ENCODE data around the gene BTBD9. TPM values are rescaled to one million over a fixed set of nuclear protein-coding genes. Genes with fewer than 3 reads are reported as not detected.

BTBD9 gene
- total RNA-seq, 1 donor from 2014 or later = 17.2 TPM

DNA sequence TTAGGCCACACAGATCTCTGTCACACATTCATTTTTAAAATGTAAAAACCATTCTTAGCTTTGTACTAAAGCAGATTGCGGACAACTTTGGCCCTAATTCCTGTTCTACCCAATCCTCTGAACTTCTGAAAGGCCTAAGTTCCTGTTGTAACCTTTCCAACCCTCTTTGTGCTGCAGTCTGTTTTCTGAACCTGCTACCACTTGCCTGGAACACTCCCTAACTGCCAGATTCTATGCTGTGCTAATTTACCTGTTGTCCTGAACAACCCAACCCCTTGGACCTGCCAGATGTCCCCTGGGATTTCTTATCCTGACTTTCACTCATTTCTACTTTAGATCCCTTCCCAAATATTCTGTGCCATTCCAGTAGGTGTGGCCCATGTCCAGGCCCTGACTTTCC, 421.5 kb downstream of the BTBD9 start:
- H3K9me3 ChIP-seq (ENCODE audit: control insufficient read depth in 3 of 3, low read length in 3 of 3) = no peaks in the 10 kb centered on the region
- H3K4me1 ChIP-seq (ENCODE audit: control insufficient read depth in 3 of 3, insufficient read depth in 3 of 3, low read length in 3 of 3) = peaks cover 0 to 5% (median 3%) of the 10 kb centered on the region in 3 donors
- H3K27me3 ChIP-seq (ENCODE audit: control insufficient read depth in 3 of 3, insufficient read depth in 3 of 3, low read length in 3 of 3) = no peaks in the 10 kb centered on the region
- no peak overlapping the region for H3K27ac ChIP-seq (ENCODE audit: low read depth, low read length)
- no peak overlapping the region for H3K4me3 ChIP-seq (ENCODE audit: low read length in 3 of 3)
- H3K36me3 ChIP-seq (ENCODE audit: control insufficient read depth in 3 of 3, insufficient read depth in 3 of 3, low read length in 3 of 3) = no peaks in the 10 kb centered on the region
- no peak overlapping the region for H3K9ac ChIP-seq (ENCODE audit: low read depth in 1 of 3, low read length in 3 of 3)

DNA sequence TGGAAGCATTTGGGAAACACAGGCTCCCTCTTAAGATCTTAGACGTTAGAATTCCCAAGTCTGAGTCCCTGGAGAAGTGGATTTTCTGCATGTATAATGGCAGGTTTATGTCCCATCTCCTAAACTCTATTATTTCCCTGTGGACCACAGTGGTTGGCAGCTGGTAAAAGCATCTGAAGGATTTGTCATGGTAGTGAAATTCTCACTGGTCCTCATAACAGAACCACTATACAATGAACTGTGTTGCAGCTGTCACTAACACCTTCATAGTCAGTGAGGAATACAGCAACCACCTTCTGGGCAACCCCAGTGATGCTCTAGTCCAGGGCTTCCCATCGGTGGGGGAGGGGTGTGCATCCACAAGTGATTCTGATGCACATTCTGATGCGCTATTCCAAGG, 423.3 kb downstream of the BTBD9 start:
- H3K9ac ChIP-seq (ENCODE audit: low read depth in 1 of 3, low read length in 3 of 3) = no peak overlapping the region
- no peak overlapping the region for H3K27ac ChIP-seq (ENCODE audit: low read depth, low read length)
- H3K9me3 ChIP-seq (ENCODE audit: control insufficient read depth in 3 of 3, low read length in 3 of 3) = no peaks in the 10 kb centered on the region
- no peaks in the 10 kb centered on the region for H3K27me3 ChIP-seq (ENCODE audit: control insufficient read depth in 3 of 3, insufficient read depth in 3 of 3, low read length in 3 of 3)
- no peaks in the 10 kb centered on the region for H3K36me3 ChIP-seq (ENCODE audit: control insufficient read depth in 3 of 3, insufficient read depth in 3 of 3, low read length in 3 of 3)
- peaks cover 16 to 19% (median 17%) of the 10 kb centered on the region in 3 donors for H3K4me1 ChIP-seq (ENCODE audit: control insufficient read depth in 3 of 3, insufficient read depth in 3 of 3, low read length in 3 of 3)
- no peak overlapping the region for H3K4me3 ChIP-seq (ENCODE audit: low read length in 3 of 3)

DNA sequence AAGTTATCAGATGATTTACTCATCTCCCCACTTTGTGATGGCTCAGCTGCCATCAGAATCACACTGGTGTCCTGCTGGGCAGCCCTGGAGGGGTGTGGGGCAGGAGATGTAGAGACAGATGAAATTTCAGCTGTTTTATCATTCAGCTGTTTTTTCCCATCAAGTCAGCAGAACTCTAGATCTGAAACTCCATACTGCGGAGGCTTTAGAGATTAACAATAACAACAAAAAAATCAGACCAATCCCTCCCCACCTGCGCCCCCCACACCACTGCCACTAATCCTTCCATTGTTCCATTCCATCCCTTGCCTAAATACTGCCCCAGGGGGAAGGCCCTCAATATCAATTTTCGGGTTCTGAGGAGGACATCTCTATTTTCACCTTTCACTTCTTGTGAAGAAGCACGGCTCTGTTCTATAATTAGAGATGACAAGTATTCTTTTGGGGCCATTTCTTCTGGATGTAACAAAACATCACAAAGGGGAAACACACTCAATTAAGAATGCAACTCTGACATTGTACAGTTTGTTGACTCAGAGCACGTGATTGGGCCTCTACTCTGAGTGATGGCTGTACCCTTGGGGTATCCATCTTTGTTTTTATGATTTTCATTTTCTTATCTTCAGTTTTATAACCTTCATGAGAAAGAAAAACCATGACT, 423.9 kb downstream of the BTBD9 start:
- H3K9me3 ChIP-seq (ENCODE audit: control insufficient read depth in 3 of 3, low read length in 3 of 3) = no peaks in the 10 kb centered on the region
- H3K9ac ChIP-seq (ENCODE audit: low read depth in 1 of 3, low read length in 3 of 3) = no peak overlapping the region
- H3K27ac ChIP-seq (ENCODE audit: low read depth, low read length) = no peak overlapping the region

DNA sequence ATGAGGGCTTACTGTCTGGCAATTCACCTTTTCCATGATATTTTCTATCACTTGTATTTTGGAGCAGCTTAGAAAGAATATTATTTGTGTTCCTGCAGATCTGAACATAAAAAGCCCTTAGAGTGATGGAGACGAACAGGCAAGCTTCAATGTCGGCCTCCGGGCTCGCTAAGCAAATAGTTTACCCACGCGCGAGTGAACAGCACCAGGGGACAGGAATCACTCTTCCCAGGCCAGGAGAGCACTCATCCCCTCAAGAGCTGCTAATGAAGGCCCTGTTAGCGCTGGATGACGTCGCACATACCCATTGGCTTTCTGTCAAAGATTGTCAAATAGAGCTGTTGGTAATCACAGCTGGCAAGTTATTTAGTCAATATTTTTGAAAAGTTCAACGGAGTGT, 424.5 kb downstream of the BTBD9 start:
- Histone ChIP-seq H3K27me3 (ENCODE audit: control insufficient read depth in 3 of 3, insufficient read depth in 3 of 3, low read length in 3 of 3) (no peaks in the 10 kb centered on the region), H3K27ac (ENCODE audit: low read depth, low read length) (no peak overlapping the region), H3K4me3 (ENCODE audit: low read length in 3 of 3) (no peak overlapping the region), H3K36me3 (ENCODE audit: control insufficient read depth in 3 of 3, insufficient read depth in 3 of 3, low read length in 3 of 3) (no peaks in the 10 kb centered on the region), H3K9me3 (ENCODE audit: control insufficient read depth in 3 of 3, low read length in 3 of 3) (no peaks in the 10 kb centered on the region), H3K4me1 (ENCODE audit: control insufficient read depth in 3 of 3, insufficient read depth in 3 of 3, low read length in 3 of 3) (peaks cover 16 to 19% (median 17%) of the 10 kb centered on the region in 3 donors), H3K9ac (ENCODE audit: low read depth in 1 of 3, low read length in 3 of 3) (no peak overlapping the region)

More for the DNA sequence above, 423.9 kb downstream of the BTBD9 start:
- Histone ChIP-seq H3K4me3 (ENCODE audit: low read length in 3 of 3) (no peak overlapping the region), H3K36me3 (ENCODE audit: control insufficient read depth in 3 of 3, insufficient read depth in 3 of 3, low read length in 3 of 3) (no peaks in the 10 kb centered on the region), H3K4me1 (ENCODE audit: control insufficient read depth in 3 of 3, insufficient read depth in 3 of 3, low read length in 3 of 3) (peaks cover 16 to 19% (median 17%) of the 10 kb centered on the region in 3 donors), H3K27me3 (ENCODE audit: control insufficient read depth in 3 of 3, insufficient read depth in 3 of 3, low read length in 3 of 3) (no peaks in the 10 kb centered on the region)

DNA sequence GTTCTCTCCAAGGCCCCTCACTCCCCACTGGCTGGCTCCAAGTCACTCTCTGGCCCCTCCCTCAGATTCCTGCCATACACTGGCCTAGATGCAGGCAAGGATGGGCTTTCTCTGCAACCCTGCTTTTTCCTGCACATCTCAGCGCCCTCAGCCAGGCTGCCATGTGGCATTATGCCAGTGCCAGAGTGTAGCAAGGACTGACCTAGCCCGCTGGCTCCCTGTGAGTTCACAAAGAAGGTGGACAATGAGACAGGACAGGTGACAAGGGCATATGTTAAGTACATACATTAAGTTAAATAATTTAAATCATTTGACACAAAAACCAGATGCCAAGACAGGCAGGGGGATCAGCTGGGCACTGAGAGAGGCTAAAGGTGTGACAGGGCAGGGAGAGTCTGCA, 425.6 kb downstream of the BTBD9 start:
- Histone ChIP-seq H3K27ac (ENCODE audit: low read depth, low read length) (no peak overlapping the region), H3K27me3 (ENCODE audit: control insufficient read depth in 3 of 3, insufficient read depth in 3 of 3, low read length in 3 of 3) (no peaks in the 10 kb centered on the region)

DNA sequence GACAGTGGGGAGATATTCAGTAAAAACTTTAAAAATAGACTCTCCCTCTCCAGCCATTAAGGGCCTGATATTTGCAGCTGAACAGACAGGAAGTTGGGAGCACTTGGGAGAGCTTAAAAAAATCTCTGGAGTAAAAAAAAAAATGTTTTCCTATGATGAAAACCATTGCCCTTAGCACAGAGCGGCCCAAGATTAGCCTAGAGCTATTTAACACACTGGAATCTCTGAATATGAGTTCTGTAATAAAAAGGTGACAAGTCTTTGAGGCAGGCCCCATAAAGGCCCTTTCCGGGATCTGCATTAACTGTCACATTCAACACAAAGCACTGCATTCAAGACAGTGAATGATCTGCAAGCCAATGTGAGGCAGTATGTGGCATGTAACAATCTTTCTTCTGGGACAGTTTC, 426.5 kb downstream of the BTBD9 start:
- H3K27ac ChIP-seq (ENCODE audit: low read depth, low read length) = no peak overlapping the region
- H3K36me3 ChIP-seq (ENCODE audit: control insufficient read depth in 3 of 3, insufficient read depth in 3 of 3, low read length in 3 of 3) = no peaks in the 10 kb centered on the region
- H3K4me3 ChIP-seq (ENCODE audit: low read length in 3 of 3) = no peak overlapping the region
- H3K4me1 ChIP-seq (ENCODE audit: control insufficient read depth in 3 of 3, insufficient read depth in 3 of 3, low read length in 3 of 3) = peaks cover 16 to 23% (median 17%) of the 10 kb centered on the region in 3 donors
- H3K9ac ChIP-seq (ENCODE audit: low read depth in 1 of 3, low read length in 3 of 3) = no peak overlapping the region
- H3K27me3 ChIP-seq (ENCODE audit: control insufficient read depth in 3 of 3, insufficient read depth in 3 of 3, low read length in 3 of 3) = no peaks in the 10 kb centered on the region
- H3K9me3 ChIP-seq (ENCODE audit: control insufficient read depth in 3 of 3, low read length in 3 of 3) = no peaks in the 10 kb centered on the region

More for the DNA sequence above, 425.6 kb downstream of the BTBD9 start:
- no peaks in the 10 kb centered on the region for H3K36me3 ChIP-seq (ENCODE audit: control insufficient read depth in 3 of 3, insufficient read depth in 3 of 3, low read length in 3 of 3)
- H3K9ac ChIP-seq (ENCODE audit: low read depth in 1 of 3, low read length in 3 of 3) = no peak overlapping the region
- H3K9me3 ChIP-seq (ENCODE audit: control insufficient read depth in 3 of 3, low read length in 3 of 3) = no peaks in the 10 kb centered on the region
- peaks cover 16 to 23% (median 17%) of the 10 kb centered on the region in 3 donors for H3K4me1 ChIP-seq (ENCODE audit: control insufficient read depth in 3 of 3, insufficient read depth in 3 of 3, low read length in 3 of 3)
- H3K4me3 ChIP-seq (ENCODE audit: low read length in 3 of 3) = peak overlapping the region in 1 of 3 donors; percentile 13

DNA sequence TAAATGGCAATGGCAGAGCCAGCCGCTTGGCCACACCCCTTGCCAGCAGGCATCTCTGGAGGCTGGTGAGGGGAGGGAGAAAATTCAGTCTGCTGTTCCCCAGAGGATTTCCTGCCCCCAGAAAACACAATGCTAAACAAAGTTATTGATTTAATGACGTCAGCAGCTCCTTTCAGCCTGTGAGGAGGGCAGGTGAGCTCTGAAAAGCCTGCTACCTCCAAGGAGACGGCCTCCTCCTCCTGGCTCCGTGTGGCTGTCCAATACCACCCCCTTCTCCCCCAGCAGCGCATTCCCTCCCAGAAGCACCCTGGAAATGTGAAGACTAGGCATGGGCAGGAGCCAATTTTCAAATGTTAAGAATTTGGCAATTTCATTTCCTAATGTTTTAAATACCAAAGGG, 427.1 kb downstream of the BTBD9 start:
- Histone ChIP-seq H3K4me3 (ENCODE audit: low read length in 3 of 3) (no peak overlapping the region), H3K36me3 (ENCODE audit: control insufficient read depth in 3 of 3, insufficient read depth in 3 of 3, low read length in 3 of 3) (no peaks in the 10 kb centered on the region), H3K4me1 (ENCODE audit: control insufficient read depth in 3 of 3, insufficient read depth in 3 of 3, low read length in 3 of 3) (peaks cover 17 to 23% (median 19%) of the 10 kb centered on the region in 3 donors), H3K9me3 (ENCODE audit: control insufficient read depth in 3 of 3, low read length in 3 of 3) (no peaks in the 10 kb centered on the region), H3K27ac (ENCODE audit: low read depth, low read length) (no peak overlapping the region), H3K9ac (ENCODE audit: low read depth in 1 of 3, low read length in 3 of 3) (no peak overlapping the region), H3K27me3 (ENCODE audit: control insufficient read depth in 3 of 3, insufficient read depth in 3 of 3, low read length in 3 of 3) (no peaks in the 10 kb centered on the region)

DNA sequence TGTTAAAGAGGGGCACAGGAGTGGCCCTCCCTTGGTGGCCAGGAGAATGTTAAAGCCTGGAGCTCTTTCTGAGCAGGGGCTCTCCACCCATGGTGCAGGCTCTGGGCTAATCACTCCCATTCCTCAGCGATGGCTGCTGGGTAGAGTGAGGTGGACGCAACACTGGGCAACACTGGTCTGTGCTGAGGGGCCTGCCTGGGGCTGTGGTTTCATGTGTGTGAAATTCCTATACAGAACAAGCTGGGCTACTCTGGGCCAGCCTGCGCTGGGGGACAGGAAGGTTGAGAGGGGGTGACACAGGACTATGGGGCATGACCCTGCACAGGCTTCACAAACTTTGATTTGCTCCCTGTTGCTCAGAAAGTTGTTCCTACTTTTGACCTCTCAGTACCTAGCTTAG, 427.6 kb downstream of the BTBD9 start:
- H3K9me3 ChIP-seq (ENCODE audit: control insufficient read depth in 3 of 3, low read length in 3 of 3) = no peaks in the 10 kb centered on the region
- no peak overlapping the region for H3K27ac ChIP-seq (ENCODE audit: low read depth, low read length)
- no peaks in the 10 kb centered on the region for H3K36me3 ChIP-seq (ENCODE audit: control insufficient read depth in 3 of 3, insufficient read depth in 3 of 3, low read length in 3 of 3)
- H3K27me3 ChIP-seq (ENCODE audit: control insufficient read depth in 3 of 3, insufficient read depth in 3 of 3, low read length in 3 of 3) = no peaks in the 10 kb centered on the region
- no peak overlapping the region for H3K9ac ChIP-seq (ENCODE audit: low read depth in 1 of 3, low read length in 3 of 3)
- no peak overlapping the region for H3K4me3 ChIP-seq (ENCODE audit: low read length in 3 of 3)
- peaks cover 17 to 23% (median 19%) of the 10 kb centered on the region in 3 donors for H3K4me1 ChIP-seq (ENCODE audit: control insufficient read depth in 3 of 3, insufficient read depth in 3 of 3, low read length in 3 of 3)

DNA sequence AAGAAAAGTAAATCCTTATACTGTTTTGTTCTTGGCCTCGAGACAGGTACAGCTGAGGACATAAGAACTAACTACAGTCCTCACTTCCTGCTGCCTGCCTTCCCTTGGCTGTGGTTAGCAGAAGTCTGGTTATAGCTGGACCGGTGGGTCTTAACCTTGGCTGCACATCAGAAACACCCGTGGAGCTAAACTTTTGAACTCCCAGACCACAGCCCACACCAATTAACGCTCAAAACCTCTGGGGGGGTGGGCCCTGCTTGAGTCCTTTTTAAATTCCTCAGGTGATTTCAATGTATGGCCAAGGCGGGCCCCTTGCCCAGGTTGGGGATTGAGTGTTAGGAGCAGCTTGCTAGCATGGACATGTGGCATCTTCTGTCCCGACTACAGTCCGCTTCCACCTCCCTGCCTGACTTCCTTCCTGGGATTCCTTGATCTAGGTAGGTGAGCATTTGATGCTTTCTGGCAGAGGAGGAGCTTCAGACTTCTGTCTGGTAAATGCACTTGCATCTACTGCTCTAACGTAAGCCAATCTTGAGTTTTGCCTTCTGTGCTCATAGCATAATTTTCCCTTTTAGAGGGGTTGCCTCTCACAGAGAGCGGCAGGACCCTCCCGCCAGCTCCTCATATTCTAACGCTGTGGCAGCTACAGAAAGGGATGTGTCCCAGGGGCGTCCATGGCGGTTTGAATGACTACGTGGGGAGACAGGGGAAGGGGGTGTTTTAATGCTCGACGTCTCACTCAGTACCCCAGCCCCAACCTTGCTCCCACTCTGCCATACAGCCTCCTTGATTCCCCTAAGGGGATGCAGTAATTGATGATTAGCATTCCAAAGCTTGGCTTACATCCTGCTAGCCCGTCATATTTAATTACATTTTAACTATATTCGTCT, 430.1 kb downstream of the BTBD9 start:
- H3K9ac ChIP-seq (ENCODE audit: low read depth in 1 of 3, low read length in 3 of 3) = no peak overlapping the region
- no peak overlapping the region for H3K4me3 ChIP-seq (ENCODE audit: low read length in 3 of 3)
- H3K4me1 ChIP-seq (ENCODE audit: control insufficient read depth in 3 of 3, insufficient read depth in 3 of 3, low read length in 3 of 3) = peaks cover 14 to 21% (median 19%) of the 10 kb centered on the region in 3 donors
- H3K36me3 ChIP-seq (ENCODE audit: control insufficient read depth in 3 of 3, insufficient read depth in 3 of 3, low read length in 3 of 3) = no peaks in the 10 kb centered on the region
- H3K27me3 ChIP-seq (ENCODE audit: control insufficient read depth in 3 of 3, insufficient read depth in 3 of 3, low read length in 3 of 3) = no peaks in the 10 kb centered on the region
- H3K27ac ChIP-seq (ENCODE audit: low read depth, low read length) = no peak overlapping the region
- H3K9me3 ChIP-seq (ENCODE audit: control insufficient read depth in 3 of 3, low read length in 3 of 3) = no peaks in the 10 kb centered on the region

DNA sequence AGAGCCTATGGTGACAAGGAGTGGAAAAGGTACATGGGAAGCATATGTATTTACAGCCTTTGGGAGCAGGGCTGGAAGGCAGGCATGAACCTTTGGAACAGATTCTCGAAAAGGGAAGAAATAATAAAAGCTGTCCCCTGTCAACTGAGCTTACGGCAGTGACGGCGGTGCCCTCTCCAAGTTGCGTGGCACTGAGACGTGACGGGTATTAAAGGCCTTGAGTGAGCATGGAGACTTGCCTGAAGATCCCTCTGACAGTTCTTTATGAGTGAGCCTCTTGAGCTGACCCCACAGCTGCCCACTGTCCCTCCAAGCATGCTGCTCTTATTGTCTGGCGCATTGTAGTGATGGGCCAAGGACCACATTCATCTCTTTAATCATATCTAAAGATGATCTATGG, 431.7 kb downstream of the BTBD9 start:
- H3K27ac ChIP-seq (ENCODE audit: low read depth, low read length) = no peak overlapping the region
- H3K4me3 ChIP-seq (ENCODE audit: low read length in 3 of 3) = no peak overlapping the region
- H3K4me1 ChIP-seq (ENCODE audit: control insufficient read depth in 3 of 3, insufficient read depth in 3 of 3, low read length in 3 of 3) = peaks cover 14 to 18% (median 17%) of the 10 kb centered on the region in 3 donors
- no peak overlapping the region for H3K9ac ChIP-seq (ENCODE audit: low read depth in 1 of 3, low read length in 3 of 3)
- H3K27me3 ChIP-seq (ENCODE audit: control insufficient read depth in 3 of 3, insufficient read depth in 3 of 3, low read length in 3 of 3) = no peaks in the 10 kb centered on the region
- no peaks in the 10 kb centered on the region for H3K36me3 ChIP-seq (ENCODE audit: control insufficient read depth in 3 of 3, insufficient read depth in 3 of 3, low read length in 3 of 3)
- H3K9me3 ChIP-seq (ENCODE audit: control insufficient read depth in 3 of 3, low read length in 3 of 3) = no peaks in the 10 kb centered on the region

All from skeletal muscle tissue (tissue), 4 donors.